ENCODE results near the gene ASIC4. TPM values are rescaled to one million over a fixed set of nuclear protein-coding genes. Genes with fewer than 3 reads are reported as not detected.

ASIC4 gene
- total RNA-seq, 1 experiment from 2014 or later, result 0.45 TPM

DNA sequence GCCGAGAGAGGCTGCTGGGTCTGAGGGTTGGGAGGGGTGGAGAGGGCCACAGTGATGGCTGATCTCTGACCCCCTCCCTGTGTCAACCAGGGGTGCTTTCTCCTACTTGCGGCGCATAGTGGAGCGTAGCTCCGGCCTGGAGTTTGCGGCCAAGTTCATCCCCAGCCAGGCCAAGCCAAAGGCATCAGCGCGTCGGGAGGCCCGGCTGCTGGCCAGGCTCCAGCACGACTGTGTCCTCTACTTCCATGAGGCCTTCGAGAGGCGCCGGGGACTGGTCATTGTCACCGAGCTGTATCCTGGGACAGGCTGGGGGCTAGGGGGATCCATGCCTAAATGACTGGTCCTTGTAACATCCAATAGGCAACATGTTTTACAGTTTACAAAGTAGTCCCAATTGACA is 36.5 kb upstream of the ASIC4 start:
- Histone ChIP-seq H3K9me3 (ENCODE audit: low read depth, low read length, poor library complexity, severe bottlenecking) (no peaks in the 10 kb centered on the region), H3K36me3 (ENCODE audit: insufficient read depth, low read length, poor library complexity, severe bottlenecking) (no peaks in the 10 kb centered on the region), H3K4me1 (ENCODE audit: insufficient read depth, low read length, poor library complexity, severe bottlenecking) (peaks cover 4% of the 10 kb centered on the region), H3K27me3 (replicated peaks; ENCODE audit: insufficient read depth, low read depth, low read length, poor library complexity) (no peaks in the 10 kb centered on the region), H3K4me3 (ENCODE audit: low read depth, low read length, poor library complexity, severe bottlenecking) (no peak overlapping the region), H3K27ac (ENCODE audit: low read depth, low read length, poor library complexity, severe bottlenecking) (no peak overlapping the region)
- no peak for TF ChIP-seq EZH2 (IDR thresholded peaks at IDR 0.05; ENCODE audit: borderline replicate concordance, low read depth, low read length, poor library complexity, severe bottlenecking)
- TF ChIP-seq, protein P1, sequence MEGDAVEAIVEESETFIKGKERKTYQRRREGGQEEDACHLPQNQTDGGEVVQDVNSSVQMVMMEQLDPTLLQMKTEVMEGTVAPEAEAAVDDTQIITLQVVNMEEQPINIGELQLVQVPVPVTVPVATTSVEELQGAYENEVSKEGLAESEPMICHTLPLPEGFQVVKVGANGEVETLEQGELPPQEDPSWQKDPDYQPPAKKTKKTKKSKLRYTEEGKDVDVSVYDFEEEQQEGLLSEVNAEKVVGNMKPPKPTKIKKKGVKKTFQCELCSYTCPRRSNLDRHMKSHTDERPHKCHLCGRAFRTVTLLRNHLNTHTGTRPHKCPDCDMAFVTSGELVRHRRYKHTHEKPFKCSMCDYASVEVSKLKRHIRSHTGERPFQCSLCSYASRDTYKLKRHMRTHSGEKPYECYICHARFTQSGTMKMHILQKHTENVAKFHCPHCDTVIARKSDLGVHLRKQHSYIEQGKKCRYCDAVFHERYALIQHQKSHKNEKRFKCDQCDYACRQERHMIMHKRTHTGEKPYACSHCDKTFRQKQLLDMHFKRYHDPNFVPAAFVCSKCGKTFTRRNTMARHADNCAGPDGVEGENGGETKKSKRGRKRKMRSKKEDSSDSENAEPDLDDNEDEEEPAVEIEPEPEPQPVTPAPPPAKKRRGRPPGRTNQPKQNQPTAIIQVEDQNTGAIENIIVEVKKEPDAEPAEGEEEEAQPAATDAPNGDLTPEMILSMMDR (conservative IDR thresholded peaks at IDR 0.05; ENCODE audit: low read depth, low read length), result no peak
- DNase-seq (ENCODE audit: low spot score), result no peak
- ChIA-PET POLR2A (ENCODE audit: low non-redundant PET) (no interaction called here), CTCF (interaction anchor here (0.7 kb wide), 1 partner anchor 32 kb away, joined by 4 read pairs; no protein-coding TSS in a partner anchor)
- no TSS peak for BruUV-seq (replicated peaks)
- intact Hi-C loops (cut with micrococcal nuclease; ENCODE audit: unreplicated experiment), result loop anchor here (5.0 kb wide), 1 partner anchor 44 kb away; no protein-coding TSS in a partner anchor

DNA sequence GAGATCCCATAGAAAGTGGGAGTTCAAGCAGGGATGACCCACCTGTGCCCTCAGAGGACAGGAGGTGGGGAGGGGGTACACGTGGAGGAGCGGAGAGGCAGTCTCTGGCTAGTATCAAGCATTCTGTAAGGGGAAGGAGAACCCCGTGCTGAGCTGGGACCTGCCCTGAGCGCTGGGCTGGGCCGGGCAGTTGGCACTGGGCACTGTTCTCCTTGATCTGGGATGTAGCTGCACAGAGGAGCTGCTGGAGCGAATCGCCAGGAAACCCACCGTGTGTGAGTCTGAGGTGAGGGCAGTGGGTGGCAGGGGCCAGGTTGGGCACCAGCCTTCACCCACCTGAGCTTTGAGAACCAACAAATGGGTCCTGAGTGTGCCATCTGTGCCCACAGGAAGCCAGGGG is 35.4 kb upstream of the ASIC4 start:
- BruUV-seq (replicated peaks), result no TSS peak
- DNase-seq (ENCODE audit: low spot score), result no peak
- H3K27ac ChIP-seq (ENCODE audit: low read depth, low read length, poor library complexity, severe bottlenecking), result no peak overlapping the region
- no peaks in the 10 kb centered on the region for H3K9me3 ChIP-seq (ENCODE audit: low read depth, low read length, poor library complexity, severe bottlenecking)
- peaks cover under 1% of the 10 kb centered on the region for H3K27me3 ChIP-seq (replicated peaks; ENCODE audit: insufficient read depth, low read depth, low read length, poor library complexity)
- H3K36me3 ChIP-seq (ENCODE audit: insufficient read depth, low read length, poor library complexity, severe bottlenecking), result no peaks in the 10 kb centered on the region
- intact Hi-C loops (cut with micrococcal nuclease; ENCODE audit: unreplicated experiment), result loop anchor here (5.0 kb wide), 1 partner anchor 43 kb away; no protein-coding TSS in a partner anchor
- POLR2A ChIA-PET (ENCODE audit: low non-redundant PET), result no interaction called here
- H3K4me3 ChIP-seq (ENCODE audit: low read depth, low read length, poor library complexity, severe bottlenecking), result no peak overlapping the region
- CTCF ChIA-PET, result no interaction called here
- TF ChIP-seq, protein P1 (conservative IDR thresholded peaks at IDR 0.05; ENCODE audit: low read depth, low read length), result no peak
- no peak for TF ChIP-seq EZH2 (IDR thresholded peaks at IDR 0.05; ENCODE audit: borderline replicate concordance, low read depth, low read length, poor library complexity, severe bottlenecking)
- H3K4me1 ChIP-seq (ENCODE audit: insufficient read depth, low read length, poor library complexity, severe bottlenecking), result peaks cover 7% of the 10 kb centered on the region

- TF ChIP-seq, protein P1 (conservative IDR thresholded peaks at IDR 0.05; ENCODE audit: low read depth, low read length), result no peak
- no peak for TF ChIP-seq EZH2 (IDR thresholded peaks at IDR 0.05; ENCODE audit: borderline replicate concordance, low read depth, low read length, poor library complexity, severe bottlenecking)
- H3K4me1 ChIP-seq (ENCODE audit: insufficient read depth, low read length, poor library complexity, severe bottlenecking), result peaks cover 9% of the 10 kb centered on the region
- BruUV-seq (replicated peaks), result no TSS peak
- H3K27ac ChIP-seq (ENCODE audit: low read depth, low read length, poor library complexity, severe bottlenecking), result no peak overlapping the region
- peaks cover 12% of the 10 kb centered on the region for H3K27me3 ChIP-seq (replicated peaks; ENCODE audit: insufficient read depth, low read depth, low read length, poor library complexity)
- H3K36me3 ChIP-seq (ENCODE audit: insufficient read depth, low read length, poor library complexity, severe bottlenecking), result no peaks in the 10 kb centered on the region
- CTCF ChIA-PET, result no interaction called here
- DNase-seq (ENCODE audit: low spot score), result no peak
- no peak overlapping the region for H3K4me3 ChIP-seq (ENCODE audit: low read depth, low read length, poor library complexity, severe bottlenecking)
- no peaks in the 10 kb centered on the region for H3K9me3 ChIP-seq (ENCODE audit: low read depth, low read length, poor library complexity, severe bottlenecking)
- POLR2A ChIA-PET (ENCODE audit: low non-redundant PET), result no interaction called here
- intact Hi-C loops (cut with micrococcal nuclease; ENCODE audit: unreplicated experiment), result no loop called here
These were observed 34.3 kb upstream of the ASIC4 start for GRCh38 chr2:219480004-219480403.

Data from A673 (cell line).